Measurements from ENCODE around the gene GUCA1A.

GRCh38 chr6:42129360-42129676 lies 43.8 kb upstream of the GUCA1A start:
- no peak for TF ChIP-seq EZH2 (IDR thresholded peaks at IDR 0.05)
- TF ChIP-seq POLR2AphosphoS5 (IDR thresholded peaks at IDR 0.05; ENCODE audit: borderline replicate concordance, low read depth, low read length): no peak
- TF ChIP-seq FOXP2 (optimal IDR thresholded peaks at IDR 0.05; ENCODE audit: control extremely low read depth, extremely low read length, insufficient read depth): no peak

Data from SK-N-MC (cell line).